GM21723 (cell line): ENCODE results near the gene PLEKHJ1.
"Not testable (repeated sequence)": the region's sequence is repeated elsewhere in the genome, so short reads cannot be mapped to it uniquely, and the experiment has no call there.

ENCODE experiments used
- ATAC-seq: cut with Tn5 transposase; IDR thresholded peaks from one replicate; pipeline ENCODE4 v1.9.1; 2021; ENCODE audit warnings: mild to moderate bottlenecking, moderate library complexity; ENCODE audit not compliant: unreplicated experiment

PLEKHJ1 gene

GRCh38 chr19:2201473-2202148 lies 34.5 kb downstream of the PLEKHJ1 start:
- no peak for ATAC-seq

- not testable (repeated sequence) for ATAC-seq
These were observed 35.4 kb downstream of the PLEKHJ1 start for GRCh38 chr19:2200624-2201294.

GRCh38 chr19:2199861-2200623 lies 36.1 kb downstream of the PLEKHJ1 start:
- ATAC-seq, result no peak

GRCh38 chr19:2199215-2199614 lies 36.9 kb downstream of the PLEKHJ1 start:
- ATAC-seq, result no peak

GRCh38 chr19:2198317-2198716 lies 37.8 kb downstream of the PLEKHJ1 start:
- ATAC-seq, result no peak

- no peak for ATAC-seq
These were observed 38.9 kb downstream of the PLEKHJ1 start for GRCh38 chr19:2197270-2197669.

- ATAC-seq, result no peak
These were observed 40.2 kb downstream of the PLEKHJ1 start for GRCh38 chr19:2195914-2196313.

- ATAC-seq, result no peak
These were observed 40.8 kb downstream of the PLEKHJ1 start for GRCh38 chr19:2195361-2195760.

- no peak for ATAC-seq
These were observed 41.5 kb downstream of the PLEKHJ1 start for GRCh38 chr19:2194513-2195078.

- no peak for ATAC-seq
These were observed 42.3 kb downstream of the PLEKHJ1 start for GRCh38 chr19:2193807-2194206.

- no peak for ATAC-seq
These were observed 43.3 kb downstream of the PLEKHJ1 start for GRCh38 chr19:2192862-2193261.

GRCh38 chr19:2191456-2192310 lies 44.4 kb downstream of the PLEKHJ1 start:
- no peak for ATAC-seq

- ATAC-seq, result no peak
These were observed 45.2 kb downstream of the PLEKHJ1 start for GRCh38 chr19:2190848-2191455.

- ATAC-seq, result no peak
These were observed 46.2 kb downstream of the PLEKHJ1 start for GRCh38 chr19:2189880-2190279.

GRCh38 chr19:2188708-2189385 lies 47.3 kb downstream of the PLEKHJ1 start:
- ATAC-seq, result no peak

GRCh38 chr19:2187159-2187558 lies 49.0 kb downstream of the PLEKHJ1 start:
- ATAC-seq, result no peak

GRCh38 chr19:2186071-2186846 lies 49.9 kb downstream of the PLEKHJ1 start:
- ATAC-seq, result no peak

- no peak for ATAC-seq
These were observed 50.4 kb downstream of the PLEKHJ1 start for GRCh38 chr19:2185734-2186070.

GRCh38 chr19:2184422-2184975 lies 51.6 kb downstream of the PLEKHJ1 start:
- ATAC-seq, result no peak
